GM19240 (cell line): ENCODE measurements around the gene KLRG1.
A peak's percentile ranks its signal among the peaks of the same experiment; 100 is the strongest.

ENCODE experiments used
- DNase-seq: peaks from one replicate; pipeline ENCODE4 v3.0.0; 2011; ENCODE audit warnings: low spot score; ENCODE audit not compliant: insufficient read length

Gene KLRG1

DNA sequence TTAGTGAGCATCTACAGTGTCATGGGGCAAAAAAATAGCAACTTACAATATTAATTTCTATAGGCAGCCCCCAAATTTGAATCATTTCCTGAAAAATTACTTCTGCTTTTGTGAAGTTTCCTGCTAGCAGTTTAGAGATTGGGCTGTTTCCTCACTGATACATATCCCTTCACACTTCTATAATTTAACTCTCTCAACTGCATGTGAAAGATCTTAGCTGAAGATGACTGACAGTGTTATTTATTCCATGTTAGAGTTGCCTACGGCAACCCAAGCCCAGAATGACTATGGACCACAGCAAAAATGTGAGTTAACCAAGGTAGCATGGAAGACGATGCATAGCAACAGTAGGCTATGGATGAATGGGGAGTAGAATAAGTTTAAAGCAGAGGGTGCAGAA is at the start of gene KLRG1:
Gene KLRG1, plus strand, starts transcription at position 134 of the 400 bp plus-strand sequence. Its CDS starts 90 bp downstream, at position 224.
- no peak for DNase-seq

DNA sequence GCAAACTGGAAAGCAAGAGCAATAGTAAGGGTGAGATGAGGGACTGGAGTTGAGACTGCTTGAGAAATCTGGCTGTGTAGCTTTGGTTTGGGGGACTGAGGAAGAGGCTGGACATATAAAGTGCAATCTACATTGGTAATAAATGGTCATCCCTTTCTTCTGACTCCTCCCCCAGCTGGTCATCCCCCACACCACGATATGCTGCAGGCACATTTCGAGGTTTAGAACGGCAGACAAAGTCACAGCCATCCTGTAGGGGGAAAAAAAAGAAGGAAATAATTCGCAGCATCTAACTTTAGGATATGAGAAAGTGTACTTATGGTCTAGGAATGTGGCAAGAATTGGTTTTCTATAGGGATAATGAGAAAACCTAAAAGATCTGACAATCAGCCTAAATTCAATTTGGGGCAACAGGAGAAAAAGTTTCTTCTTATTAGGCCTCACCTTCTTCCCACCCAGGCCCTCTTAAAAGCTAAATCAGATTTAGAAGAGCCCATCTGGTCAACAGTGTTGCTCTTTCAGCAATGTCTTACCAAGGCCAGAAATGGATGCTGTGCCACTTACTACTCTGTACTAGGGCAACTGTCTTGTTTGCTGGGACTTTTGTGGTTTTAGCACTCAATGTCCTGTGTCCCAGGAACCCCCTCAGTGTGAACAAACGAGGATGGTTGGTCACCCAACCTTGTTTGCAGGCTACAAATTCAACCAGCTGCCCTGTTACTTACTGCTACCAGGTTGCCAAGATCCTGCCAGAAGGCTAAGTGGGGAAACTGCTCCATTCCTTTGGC is 47.5 kb upstream of the KLRG1 start:
- no peak for DNase-seq

DNA sequence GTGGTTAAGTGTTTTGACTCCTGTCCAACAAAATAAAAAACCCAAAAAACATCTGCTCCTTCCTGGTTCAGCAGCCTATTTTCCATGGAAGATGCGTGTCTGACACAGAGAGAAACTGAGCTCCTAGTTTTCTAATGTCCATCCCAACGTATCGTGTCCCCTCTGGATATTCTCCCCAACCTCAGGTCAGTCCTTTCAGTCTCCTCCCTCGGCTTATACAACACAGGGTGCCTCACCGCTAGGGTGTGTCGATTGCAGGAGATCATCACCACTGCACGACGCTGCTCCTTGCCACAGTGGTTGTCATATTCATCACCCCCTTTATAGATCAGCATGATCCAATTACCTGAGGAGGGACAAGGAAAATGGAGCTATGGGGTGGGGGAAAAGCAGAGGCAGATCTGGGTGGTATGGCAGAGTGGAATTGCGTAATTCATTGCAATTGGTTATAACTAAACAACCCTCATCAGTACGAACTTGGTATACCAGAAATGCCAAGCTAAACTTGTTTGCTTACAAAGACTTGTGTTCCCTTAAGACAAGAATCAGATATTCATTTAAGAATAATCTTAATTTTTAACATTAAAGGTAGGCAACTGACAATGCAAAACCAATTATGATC is 45.7 kb upstream of the KLRG1 start:
- no peak for DNase-seq

DNA sequence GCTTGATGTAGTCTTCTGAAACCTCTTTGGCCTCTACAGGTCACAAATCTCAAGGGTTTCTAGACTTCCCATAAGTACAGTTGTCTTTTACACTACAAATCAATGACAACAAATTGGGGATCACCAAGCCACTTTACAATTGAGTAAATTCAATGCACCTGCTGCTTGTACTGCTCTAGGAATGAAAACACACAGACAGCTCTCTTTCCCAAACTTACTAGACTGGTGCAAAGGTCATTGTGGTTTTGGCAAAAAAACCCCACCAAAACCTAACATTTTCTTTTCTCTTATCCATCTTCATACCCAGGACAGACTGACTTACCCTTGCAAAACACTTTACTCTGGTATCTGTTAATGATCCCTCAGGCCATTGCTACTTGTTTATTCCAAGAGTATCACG is 42.6 kb upstream of the KLRG1 start:
- no peak for DNase-seq

DNA sequence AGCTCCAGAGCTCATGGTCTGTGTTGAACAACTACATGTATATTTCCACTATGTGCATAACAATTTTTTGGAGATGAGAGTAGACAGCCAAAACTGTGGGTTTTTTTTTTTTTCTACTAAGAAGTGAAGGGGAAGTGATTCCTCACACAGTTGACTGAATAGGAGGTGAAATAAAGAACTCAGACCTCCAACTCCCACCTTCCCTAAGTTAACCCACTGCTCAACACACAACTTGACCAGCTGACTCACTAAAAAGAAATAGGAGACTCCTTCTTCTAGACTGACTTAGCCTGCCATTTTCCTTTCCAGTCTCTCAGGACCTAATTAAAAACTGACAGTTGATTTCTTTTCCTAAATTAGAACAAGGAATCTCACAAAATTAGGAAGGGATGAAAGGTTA is 41.6 kb upstream of the KLRG1 start:
- no peak for DNase-seq

DNA sequence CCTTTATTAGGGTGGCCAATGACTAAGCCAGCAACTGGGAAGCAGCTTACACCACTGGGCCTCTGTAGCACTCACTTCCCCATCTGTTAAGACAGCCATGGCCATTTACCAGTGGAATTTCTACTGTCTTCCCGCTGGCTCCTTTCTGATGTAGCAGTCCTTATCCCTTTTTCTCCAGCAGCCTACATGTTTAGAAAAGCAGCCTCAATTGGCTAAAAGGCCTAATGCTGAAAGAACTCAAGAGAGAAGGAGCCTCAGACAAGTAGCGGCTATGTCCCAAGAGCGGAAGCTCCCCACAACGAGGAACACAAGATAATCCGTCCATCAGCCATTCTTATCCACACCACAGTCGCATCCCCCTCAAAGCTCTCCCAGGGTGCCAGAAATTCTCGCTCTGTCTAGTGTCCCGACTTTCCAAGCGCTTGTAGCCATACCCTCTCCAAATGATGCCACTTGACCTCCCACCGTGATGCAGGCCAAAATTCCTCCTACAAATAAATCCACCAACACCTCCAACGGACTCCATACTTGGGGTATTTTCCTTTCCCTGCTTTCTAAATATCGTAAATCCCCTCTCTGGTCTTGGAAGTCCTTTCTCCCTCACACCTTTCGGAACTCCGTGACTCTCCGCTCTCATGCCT is 40.5 kb upstream of the KLRG1 start:
- DNase-seq: no peak

DNA sequence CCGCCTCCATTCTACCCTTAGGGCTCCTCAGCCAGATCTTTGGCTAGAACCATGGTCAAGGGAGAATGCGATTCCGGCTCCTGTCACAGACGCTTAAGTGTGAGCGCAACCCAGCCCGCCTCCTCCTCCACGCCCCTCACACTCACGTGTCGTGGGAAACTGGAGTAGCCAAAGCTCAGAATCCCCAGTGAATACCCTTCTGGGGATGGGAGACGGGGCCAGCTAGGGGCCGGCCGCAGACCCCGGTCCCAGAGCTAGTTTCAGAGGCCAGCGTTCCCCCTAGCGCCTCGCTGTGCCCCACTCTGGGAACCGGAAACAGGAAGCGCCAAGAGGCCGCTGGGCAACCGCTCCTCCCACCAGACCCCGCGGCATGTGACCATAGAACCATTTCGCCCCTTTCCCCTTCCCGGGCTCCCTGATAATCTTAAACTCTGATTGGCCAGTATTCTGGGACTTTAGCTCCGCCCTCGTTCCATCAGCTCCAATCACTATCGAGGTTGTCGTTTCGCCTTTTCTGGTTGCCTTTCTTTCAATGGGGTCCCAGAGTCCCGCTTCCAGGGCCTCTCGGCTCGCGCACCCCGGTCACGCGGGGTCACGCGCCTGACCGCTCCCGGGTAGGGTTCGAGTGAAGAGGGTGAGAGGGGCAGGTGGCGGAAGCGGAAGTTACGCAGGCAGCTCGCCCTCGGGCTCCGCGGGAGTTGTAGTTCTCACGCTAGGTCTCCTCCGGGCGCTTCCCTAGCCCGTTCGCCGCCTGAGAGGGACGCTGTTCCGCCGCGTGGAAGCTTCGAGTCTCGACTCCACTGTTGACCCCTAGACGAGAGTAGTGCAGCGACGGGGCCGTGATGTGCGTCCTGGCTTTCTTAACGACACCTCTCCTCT is 39.8 kb upstream of the KLRG1 start, which contains the start of gene M6PR:
Gene M6PR, minus strand, starts transcription at position 304 of the 879 bp plus-strand sequence. CDS start 3,241 bp downstream, outside the sequence.
- DNase-seq: peak; percentile 85

DNA sequence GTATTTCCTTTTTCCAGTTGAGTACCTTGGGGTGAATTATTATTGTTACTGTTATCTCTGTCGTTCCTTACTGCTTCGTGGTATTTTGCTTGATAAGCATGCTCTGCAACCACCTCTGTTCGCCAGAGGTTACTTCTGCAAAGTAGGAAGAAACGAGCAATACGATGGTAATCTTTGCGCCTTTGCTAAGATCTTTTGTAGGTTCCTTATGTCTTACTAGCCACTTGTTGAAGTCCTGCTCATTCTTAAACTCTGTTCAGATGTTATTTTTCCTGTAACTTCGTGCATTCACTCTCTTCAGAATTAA is 39.2 kb upstream of the KLRG1 start:
- no peak for DNase-seq

DNA sequence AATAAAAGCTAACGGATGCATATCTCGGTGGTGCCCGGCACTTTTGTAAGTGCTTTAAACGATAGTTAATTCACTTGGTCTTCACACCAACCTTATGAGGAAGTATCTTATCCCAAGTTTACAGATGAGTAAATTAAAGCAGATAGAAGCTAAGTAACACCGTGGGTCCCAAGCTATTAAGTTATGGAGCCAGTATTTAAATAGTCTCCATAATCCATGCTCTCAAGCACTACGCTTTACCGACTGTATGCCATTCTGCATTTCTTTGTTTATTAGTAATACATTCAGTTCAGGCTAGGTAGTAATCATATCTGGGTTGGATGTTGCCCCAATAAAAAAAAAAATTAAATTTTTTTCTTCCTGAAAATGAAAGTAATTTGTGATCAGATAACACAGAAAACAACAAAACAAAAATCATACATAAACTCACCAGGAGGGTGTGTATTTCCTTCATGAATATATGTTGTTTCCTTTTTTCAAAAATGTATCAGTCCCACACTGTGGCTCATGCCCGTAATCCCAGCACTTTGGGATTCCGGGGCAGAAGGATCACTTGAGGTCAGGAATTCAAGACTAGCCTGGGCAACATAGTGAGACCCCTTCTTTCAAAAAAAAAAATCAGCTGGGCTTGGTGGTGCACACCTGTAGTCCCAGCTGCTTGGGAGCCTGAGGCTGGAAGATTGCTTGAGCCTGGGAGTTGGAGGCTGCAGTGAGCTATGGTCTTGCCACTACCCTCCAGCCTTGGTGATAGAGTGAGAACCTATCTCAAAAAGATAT is 38.5 kb upstream of the KLRG1 start:
- DNase-seq: no peak

DNA sequence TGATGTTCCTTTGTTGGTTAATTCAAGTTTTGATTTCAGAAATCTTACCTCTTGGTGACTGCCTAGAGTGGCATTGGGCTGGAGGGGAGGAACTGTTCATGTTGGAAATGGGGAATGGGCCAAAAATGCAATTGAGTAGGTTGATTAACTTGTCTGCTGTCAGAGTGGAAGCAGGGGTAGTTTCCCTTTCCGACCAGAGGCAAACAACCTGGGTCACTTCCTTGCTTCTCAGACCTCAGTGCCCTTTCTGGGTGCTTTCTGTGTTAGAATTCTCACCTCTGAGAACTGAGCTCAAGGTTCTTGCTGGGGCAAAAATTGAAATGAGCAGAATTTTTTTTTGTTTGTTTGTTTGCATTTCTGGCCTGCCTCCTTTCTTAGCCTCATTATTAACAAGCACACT is 37.6 kb upstream of the KLRG1 start:
- DNase-seq: no peak

DNA sequence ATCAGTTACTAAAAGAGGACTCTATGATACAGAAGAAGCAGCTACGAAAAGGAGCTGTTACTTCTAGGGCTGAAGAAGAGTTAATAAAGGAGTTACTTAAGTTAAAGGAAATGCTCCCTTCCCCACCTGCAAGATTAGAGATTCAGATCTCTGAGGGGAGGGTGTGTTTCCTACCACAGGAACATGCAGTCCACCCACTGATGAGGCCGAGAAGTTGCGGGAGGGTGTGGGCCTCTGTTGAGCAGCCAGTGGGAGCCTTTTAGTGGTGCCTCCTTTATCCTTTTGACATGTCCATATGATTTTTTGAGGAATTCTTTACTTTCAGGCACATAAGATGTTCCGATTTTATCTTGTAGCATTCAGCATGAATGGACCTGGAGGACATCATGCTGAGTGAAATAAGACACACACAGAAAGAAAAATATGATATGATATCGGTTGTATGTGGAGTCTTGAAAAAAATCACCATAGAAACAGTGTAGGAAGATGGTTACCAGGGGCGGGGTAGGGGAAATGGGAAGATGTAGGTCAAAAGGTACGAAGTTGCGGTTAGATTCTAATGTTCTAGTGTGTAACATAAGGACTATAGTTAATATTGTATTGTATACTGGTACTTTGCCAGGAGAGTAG is 35.5 kb upstream of the KLRG1 start:
- no peak for DNase-seq

DNA sequence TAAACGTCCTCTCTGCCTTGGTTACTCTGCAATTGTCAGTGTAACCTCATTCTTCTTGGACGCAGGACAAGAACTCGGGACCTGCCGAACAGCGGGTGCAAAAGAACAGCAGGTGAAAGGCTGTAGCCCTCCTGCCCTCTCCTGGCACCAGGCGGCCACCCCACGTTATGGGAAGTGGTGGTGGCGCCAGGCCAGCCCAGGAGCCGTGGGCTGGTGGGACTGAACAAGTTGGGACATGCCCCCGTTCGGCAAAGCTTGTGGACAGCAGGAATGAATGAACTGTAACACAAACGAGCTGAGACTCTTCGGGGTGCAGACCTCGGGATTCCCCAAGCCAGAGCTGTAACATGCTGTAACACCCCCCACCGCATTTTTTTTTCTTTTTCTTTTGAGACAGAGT is 33.3 kb upstream of the KLRG1 start:
- no peak for DNase-seq

DNA sequence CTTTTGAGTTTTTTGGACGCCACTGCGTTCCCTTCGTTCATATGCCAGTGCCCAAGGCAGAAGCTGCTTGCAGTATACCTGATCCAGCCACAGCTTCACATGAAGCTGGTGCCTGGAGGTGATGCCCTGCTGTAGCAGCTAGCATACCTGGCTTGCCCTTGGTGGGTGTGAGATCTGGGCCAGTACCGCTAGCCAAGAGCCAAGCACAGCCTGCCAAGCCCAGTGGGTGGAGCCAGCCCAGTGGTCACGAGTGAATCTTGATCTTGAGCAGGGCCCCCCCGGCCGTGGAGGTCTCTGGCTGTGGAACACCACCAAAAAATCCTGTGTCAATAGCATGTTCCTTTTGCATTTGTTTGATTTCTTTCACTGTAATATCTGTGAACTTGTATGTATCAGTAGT is 32.6 kb upstream of the KLRG1 start:
- no peak for DNase-seq

DNA sequence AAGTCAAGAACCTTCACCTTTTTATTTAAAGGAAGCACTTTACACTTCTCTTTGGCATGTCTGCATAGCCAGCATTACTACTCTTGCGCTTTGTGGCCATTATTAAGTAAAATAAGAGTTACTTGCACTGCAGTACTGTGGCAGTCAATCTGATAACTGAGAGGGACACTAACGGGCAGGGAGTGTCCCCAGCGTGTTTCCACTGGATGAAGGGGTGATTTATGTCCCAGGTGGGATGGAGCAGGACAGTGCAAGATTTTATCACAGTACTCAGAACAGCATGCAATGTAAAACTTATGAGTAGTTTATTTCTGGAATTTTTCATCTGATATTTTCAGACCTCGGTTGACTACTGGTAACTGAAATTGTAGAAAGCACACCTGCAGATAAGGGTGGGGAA is 31.8 kb upstream of the KLRG1 start:
- DNase-seq: no peak

DNA sequence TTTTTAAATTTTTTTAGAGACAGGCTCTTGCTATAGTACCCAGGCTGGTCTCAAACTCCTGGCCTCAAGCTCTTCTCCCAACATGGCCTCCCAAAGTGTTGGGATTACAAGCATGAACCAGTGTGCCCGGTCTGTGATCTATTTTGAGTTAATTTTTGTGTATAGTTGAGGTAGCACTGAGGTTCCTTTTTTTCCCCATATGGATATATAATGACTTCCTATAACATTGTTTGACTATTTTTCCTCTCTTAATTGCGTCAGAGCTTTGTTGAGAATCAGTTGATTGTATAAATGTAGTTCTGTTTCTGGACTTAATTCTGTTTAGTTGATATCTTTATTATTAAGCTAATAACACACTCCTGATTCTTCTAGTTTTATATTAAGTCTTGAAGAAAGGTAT is 31.3 kb upstream of the KLRG1 start:
- DNase-seq: no peak

DNA sequence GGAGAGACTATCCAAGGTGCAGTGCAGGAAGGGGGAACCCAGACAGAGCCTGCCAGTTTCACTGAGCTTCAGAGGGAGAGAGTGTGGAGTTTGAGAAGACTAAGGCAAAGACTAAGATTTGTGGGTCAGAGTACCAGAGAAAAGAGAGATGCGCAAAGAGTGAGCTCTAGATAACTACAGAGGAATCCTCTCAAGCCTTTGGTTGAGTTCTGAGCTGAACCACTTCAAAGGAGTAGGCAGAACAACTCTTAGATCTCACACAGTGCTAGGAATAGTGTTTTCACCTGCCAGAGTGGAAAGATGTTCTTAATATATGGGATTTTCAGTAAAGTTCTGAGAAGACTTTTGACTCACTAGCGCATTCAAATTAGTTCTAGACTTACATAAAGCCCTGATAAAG is 29.2 kb upstream of the KLRG1 start:
- no peak for DNase-seq

DNA sequence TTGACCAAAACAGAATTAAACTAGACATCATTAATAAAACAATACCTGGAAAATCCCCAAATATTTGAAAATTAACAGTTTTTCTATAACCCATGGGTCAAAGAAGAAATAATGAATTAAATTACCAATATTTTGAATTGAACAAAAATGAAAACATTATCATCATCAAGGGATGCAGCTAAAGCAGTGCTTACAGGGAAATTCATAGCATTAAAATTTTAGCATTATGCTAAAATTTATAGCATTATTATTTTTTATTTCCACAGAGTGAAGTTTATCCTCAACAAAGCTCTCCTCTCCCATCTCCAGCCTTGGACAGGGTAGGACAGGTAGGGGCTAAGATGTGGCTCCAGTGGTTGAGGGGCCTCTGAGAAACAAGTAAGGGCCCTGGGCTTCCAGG is 20.6 kb upstream of the KLRG1 start:
- DNase-seq: no peak

DNA sequence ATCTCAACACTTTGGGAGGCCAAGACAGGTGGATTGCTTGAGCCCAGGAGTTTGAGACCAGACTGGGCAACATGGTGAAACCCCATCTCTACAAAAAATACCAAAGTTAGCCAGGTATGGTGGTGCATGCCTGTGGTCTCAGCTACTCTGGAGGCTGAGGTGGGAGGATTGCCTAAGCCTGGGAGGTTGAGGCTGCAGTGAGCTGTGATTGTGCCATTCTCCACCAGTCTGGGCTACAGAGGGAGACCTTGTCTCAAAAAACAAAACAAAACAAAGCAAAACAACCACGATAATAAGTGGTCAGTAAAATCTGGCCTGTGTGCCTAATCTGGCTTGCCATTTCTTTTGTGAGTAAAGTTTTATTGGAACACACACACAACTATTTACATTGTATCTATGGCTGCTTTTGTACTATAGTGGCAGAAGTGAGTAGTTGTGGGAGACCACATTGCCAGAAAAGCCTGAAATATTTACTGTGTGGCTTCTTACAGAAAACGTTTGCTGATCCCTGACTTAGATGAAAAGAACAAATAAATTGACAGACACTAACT is 19.4 kb upstream of the KLRG1 start:
- DNase-seq: no peak

DNA sequence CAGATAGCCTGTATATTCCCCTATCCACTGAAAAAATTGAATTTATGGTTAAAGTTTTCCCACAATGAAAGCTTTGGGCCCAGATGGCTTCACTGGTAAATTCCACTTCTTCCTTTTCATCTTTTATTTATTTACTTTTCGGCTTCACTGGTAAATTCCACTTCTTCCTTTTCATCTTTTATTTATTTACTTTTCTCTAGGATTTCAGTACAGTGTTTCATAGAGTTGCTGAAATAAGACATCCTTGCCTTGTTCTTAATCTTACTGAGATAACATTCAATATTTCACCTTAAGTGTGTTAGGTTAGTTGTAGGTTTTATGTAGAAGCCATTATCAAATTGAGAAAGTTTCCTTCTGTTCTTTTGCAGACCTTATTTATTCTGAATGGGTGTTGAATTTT is 18.9 kb upstream of the KLRG1 start:
- DNase-seq: no peak

DNA sequence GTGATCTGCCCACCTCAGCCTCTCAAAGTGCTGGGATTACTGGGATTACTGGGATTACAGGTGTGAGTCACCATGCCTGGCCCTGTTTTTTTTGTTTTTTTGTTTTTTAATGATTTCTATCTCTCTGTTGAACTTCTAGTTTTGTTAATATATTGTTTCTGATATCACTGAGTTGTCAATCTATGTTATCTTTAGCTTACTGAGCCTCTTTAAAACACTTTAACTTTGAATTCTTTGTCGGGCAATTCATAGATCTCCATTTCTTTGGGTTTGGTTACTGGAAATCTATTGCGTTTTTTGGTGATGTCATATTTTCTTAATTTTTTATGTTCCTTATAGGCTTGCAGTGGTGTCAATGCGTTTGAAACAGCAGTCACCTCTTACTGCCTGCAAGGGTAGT is 9.2 kb upstream of the KLRG1 start:
- no peak for DNase-seq
